NCI-H2107 treated with DMSO at 0.1 percent for 48 hours (cell line): ENCODE data around the gene CCDC88C.
"Not testable (repeated sequence)": the region's sequence is repeated elsewhere in the genome, so short reads cannot be mapped to it uniquely, and the experiment has no call there.

Experiments used
- DNase-seq: peaks from one replicate; lab custom pipeline; 2025; ENCODE audit not compliant: unreplicated experiment; lab: John Stamatoyannopoulos, UW

Gene CCDC88C

GRCh38 chr14:91417120-91417982, at the start of gene CCDC88C:
Gene CCDC88C, minus strand, starts transcription at chr14:91417820. Its CDS starts 130 bp downstream, at chr14:91417690.
- peak; percentile 49 for DNase-seq

GRCh38 chr14:91466192-91466591, 48.6 kb upstream of the CCDC88C start:
- DNase-seq, result no peak

GRCh38 chr14:91464615-91465205, 47.1 kb upstream of the CCDC88C start:
- no peak for DNase-seq

GRCh38 chr14:91458612-91459011, 41.0 kb upstream of the CCDC88C start:
- DNase-seq, result no peak

GRCh38 chr14:91456283-91456682, 38.7 kb upstream of the CCDC88C start:
- DNase-seq, result no peak

- no peak for DNase-seq
Observed at GRCh38 chr14:91454580-91454979, 37.0 kb upstream of the CCDC88C start.

GRCh38 chr14:91454155-91454554, 36.5 kb upstream of the CCDC88C start:
- DNase-seq, result no peak

- DNase-seq, result no peak
Observed at GRCh38 chr14:91453744-91454143, 36.1 kb upstream of the CCDC88C start.

- DNase-seq, result no peak
Observed at GRCh38 chr14:91444335-91445020, 26.9 kb upstream of the CCDC88C start.

- DNase-seq, result no peak
Observed at GRCh38 chr14:91439345-91439744, 21.7 kb upstream of the CCDC88C start.

GRCh38 chr14:91438845-91439244, 21.2 kb upstream of the CCDC88C start:
- DNase-seq, result no peak

- DNase-seq, result not testable (repeated sequence)
Observed at GRCh38 chr14:91436266-91436665, 18.6 kb upstream of the CCDC88C start.

GRCh38 chr14:91429385-91429784, 11.8 kb upstream of the CCDC88C start:
- DNase-seq, result no peak

GRCh38 chr14:91428931-91429330, 11.3 kb upstream of the CCDC88C start:
- not testable (repeated sequence) for DNase-seq

- not testable (repeated sequence) for DNase-seq
Observed at GRCh38 chr14:91425531-91425944, 7.9 kb upstream of the CCDC88C start.

- no peak for DNase-seq
Observed at GRCh38 chr14:91424813-91425530, 7.4 kb upstream of the CCDC88C start.

- DNase-seq, result no peak
Observed at GRCh38 chr14:91420686-91421085, 3.1 kb upstream of the CCDC88C start.

GRCh38 chr14:91419451-91419850, 1.8 kb upstream of the CCDC88C start:
- no peak for DNase-seq

- no peak for DNase-seq
Observed at GRCh38 chr14:91419044-91419397, 1.4 kb upstream of the CCDC88C start.

- peak; percentile 64 for DNase-seq
Observed at GRCh38 chr14:91418387-91419043, 895 bp upstream of the CCDC88C start.

- DNase-seq, result no peak
Observed at GRCh38 chr14:91417983-91418386, 365 bp upstream of the CCDC88C start.
